Hematopoietic multipotent progenitor cell treated with erythropoietin and hydrocortisone succinate and interleukin-3 and kit ligand, for 6 days (in vitro differentiated cells): ENCODE data around the gene PER3.

Experiments used
- DNase-seq: peaks from one replicate; pipeline ENCODE4 v3.0.0-alpha.2; 2015

PER3 gene

DNA sequence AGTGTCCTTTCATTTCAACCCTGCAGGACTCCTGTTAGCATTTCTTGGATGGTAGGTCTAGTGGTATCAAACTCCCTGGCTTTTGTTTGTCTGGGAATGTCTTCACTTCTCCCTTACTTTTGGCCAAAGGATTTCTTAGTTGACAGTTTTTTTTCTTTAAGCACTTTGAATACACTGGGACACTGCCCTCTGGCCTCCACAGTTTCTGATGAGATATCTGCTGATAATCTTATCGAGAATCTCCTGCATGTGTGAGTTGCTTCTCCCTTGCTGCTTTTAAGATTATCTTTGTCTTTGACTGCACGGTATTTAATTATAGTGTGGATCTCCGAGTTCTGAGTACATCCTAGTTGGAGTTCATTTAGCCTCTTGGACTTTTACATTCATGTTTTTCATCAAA lies 55.4 kb downstream of the PER3 start:
- peak; percentile 32 for DNase-seq

DNA sequence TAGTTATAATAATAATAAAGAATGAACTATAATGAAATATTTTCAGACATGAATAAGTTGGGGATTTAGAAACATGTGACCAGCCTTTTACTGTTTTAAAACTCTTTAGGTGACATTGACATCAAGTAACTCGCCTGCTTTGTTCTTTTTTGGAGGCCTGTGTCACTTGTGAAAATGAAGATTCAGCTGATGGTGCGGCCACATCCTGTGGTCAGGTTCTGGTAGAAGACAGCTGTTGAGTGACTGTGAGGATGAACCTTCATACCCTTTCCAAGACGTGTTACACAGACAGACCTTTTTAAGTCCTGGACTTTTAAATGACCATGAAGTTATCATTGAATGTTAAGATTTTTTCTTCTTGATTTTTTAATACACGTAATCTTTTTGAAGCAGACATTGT lies 58.4 kb downstream of the PER3 start:
- peak; percentile 41 for DNase-seq

GRCh38 chr1:7845761-7846160 lies 61.7 kb downstream of the PER3 start:
- DNase-seq, result no peak

- no peak for DNase-seq
These were observed 62.6 kb downstream of the PER3 start for GRCh38 chr1:7846656-7847055.

- no peak for DNase-seq
These were observed 63.5 kb downstream of the PER3 start for GRCh38 chr1:7847599-7847998.

DNA sequence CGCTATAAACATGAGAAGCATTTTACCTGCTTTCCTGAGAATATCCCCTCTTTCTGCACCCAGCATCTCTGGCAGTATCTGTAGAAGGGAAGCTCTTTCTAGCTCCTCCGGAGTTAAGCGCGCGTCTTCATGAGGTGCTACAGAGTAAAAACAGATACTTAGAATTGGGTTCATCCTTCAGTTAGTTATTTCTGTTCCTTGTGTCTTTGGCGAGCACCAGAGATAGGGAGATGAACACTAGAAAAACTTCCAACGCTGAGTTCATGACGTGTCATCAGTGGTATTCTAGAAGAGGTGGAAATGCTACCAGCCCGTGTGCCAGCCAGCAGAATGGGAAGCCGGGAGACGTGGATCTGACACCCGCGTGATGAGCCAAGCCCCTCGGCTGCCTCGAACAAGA lies 66.7 kb downstream of the PER3 start:
- DNase-seq, result no peak

GRCh38 chr1:7852804-7853683 lies 69.0 kb downstream of the PER3 start, which contains the start of gene UTS2:
Gene UTS2 (minus strand): TSS chr1:7853065. CDS start chr1:7853003, 62 bp downstream.
- DNase-seq, result no peak

- no peak for DNase-seq
These were observed 69.6 kb downstream of the PER3 start for GRCh38 chr1:7853684-7854026.

DNA sequence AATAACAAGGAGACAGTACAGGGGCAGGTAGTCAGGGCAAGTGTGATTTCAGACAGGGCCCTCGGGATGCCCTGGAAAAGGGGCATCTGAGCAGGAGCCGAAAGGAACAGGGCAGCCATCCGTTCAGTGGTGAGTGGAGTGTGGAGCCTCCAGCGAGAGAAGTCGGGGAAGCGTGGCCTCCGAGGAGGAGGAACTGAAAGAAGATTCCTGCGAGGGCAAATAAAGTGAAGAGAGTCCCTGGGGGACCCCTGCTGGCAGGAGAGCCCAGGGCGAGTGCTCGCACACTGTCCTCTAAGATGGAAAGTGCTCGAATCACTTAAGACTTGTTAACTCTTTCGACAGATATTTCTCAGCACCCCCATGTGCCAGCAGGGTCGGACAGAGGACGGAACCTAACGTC lies 72.3 kb downstream of the PER3 start:
- DNase-seq, result peak; percentile 65

GRCh38 chr1:7857000-7857399 lies 72.9 kb downstream of the PER3 start:
- DNase-seq, result no peak

DNA sequence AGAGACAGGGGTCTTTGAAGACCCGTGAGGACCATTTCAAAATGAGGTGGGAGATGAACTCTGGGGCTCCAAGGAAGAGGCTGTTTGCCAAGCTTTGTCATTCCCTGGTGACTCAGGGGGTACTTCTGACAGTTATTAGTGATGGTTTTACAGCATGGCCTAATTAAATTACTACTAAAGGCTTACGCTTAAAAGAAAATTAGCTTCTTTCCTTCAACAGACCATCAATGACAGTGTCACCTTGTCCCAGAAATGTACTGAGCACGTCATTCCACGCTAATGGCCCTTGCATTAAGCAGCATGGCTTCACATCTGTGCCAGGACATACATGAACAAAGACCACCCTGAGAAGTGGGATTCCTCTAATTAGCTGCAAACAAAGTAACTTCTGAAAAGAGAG lies 73.9 kb downstream of the PER3 start:
- no peak for DNase-seq

DNA sequence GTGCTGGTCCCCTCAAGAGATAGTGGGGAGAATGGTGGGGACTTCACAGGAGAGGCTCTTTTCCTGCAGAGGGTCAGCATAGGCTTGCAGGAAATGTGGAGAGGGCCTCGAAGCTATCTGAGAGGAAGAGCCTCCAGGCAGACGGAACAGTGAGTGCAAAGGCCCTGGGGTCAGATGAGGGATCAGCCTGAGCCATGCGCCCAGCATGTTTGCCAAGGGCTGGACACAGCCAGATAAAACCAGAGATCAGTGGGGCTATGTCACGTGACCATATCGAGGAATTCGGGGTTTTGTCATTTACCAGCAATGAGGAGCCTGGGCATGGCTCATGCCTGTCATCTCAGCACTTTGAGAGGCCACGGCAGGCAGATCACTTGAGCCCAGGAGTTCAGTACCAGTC lies 75.3 kb downstream of the PER3 start:
- no peak for DNase-seq

DNA sequence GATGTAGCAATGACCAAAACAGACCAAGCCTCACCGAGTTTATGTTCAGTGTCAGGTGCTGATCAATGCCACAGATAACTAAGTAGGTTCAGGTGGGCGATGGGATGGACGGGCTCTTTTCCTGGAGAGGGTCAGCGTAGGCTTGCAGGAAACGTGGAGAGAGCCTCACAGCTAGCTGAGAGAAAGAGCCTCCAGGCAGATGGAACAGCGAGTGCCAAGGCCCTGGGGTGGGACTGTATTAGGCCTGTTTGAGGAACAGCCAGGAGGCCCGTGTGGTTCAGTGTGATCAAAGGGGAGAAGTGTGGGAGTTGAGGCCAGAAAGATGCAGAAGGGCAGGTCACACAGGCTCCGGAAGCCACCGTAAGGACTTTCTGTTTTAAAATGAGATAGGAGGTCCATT lies 76.0 kb downstream of the PER3 start:
- DNase-seq, result no peak

DNA sequence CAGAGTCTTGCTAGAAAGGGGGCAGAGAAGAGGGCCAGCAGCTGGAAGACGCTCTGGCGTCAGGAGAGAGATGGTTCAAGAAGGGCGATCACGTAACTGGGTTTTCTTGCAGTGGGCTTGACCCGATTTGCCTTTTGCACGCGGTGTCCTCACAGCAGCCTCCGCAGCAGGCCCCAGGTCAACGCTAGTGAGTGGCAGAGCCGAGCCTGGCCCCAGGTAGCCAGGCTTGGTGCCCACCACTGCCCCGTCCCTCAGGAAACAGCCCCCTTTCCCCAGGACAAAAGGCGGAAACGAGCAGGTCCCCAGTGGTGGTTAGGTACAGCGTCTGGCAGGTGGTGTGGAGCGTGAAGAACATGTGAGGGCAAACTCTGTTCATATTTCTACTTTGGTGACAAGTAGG lies 77.4 kb downstream of the PER3 start:
- no peak for DNase-seq

- no peak for DNase-seq
These were observed 78.3 kb downstream of the PER3 start for GRCh38 chr1:7862211-7863060.

- no peak for DNase-seq
These were observed 79.8 kb downstream of the PER3 start for GRCh38 chr1:7863756-7864328.

DNA sequence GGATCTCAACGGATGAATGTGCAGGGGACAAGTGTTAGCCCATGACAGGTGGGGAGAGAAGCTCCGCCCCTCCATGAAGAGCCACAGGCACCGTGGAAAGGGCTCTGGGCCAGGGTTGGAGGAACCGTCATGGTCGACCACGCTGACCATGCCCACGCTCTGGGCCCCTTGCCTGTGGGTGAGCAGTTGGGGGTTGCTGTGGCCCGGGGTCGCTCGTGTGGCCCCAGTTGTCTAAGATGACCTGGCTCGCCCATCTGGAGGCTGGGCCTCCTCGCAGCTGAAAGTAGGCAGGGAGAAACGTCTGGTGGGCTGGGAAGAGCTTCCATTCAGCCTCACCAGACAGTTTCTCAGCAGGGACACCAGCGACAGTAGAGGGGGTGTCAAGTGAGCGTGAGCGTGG lies 81.9 kb downstream of the PER3 start:
- no peak for DNase-seq

DNA sequence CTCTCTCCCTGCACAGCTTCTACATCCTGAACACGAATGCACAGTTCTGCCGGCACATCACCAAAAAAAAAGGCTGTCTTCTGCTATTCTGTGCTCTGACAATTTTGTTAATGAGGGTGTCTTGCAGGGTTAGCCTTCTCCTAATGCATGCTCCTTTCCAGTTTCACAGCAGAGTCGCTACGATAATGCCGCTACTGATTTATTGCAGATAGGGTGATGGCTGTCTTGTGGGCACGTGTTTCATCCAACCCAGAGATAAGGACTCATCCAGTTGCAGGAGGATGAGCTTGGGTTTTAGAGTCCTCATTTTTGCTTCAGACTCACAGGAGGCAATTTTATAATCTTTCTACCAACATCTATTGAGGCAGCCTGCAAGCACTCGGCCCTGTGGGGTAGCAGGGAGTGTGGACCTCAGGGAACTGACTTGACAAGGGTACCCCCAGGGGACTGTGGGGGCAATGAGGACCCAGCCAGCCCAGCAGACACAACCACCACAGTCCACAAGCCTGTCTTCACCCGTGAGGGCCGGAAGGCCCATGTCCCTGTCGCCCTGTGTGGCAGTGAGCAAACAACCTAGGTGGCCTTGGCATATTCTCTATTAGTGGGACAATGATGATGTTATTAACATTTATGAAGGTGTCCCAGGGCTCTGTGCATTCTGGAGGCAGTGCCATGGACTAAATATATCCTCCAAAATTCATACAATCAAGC lies 84.1 kb downstream of the PER3 start:
- DNase-seq, result peak; percentile 54

- DNase-seq, result no peak
These were observed 85.2 kb downstream of the PER3 start for GRCh38 chr1:7869136-7869920.

DNA sequence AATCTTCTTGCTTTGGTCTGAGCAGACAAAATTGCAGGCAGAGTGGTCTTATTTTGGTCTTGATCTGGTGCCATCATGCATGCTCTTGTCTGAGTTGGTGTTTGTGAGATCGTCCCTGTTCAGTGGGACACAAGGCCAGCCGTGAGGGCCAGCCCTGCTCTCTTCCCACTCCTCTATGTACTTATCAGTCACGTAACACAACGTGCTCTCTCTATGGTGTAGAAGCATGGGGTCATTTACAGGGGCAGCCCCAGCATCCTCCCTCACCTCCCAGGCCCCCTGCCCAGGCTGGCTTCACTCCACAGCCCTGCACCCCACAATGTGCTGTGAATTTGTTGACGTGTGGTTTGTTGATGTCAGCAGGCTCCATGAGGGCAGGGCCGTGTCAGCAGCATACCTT lies 87.0 kb downstream of the PER3 start:
- DNase-seq, result no peak

GRCh38 chr1:7873801-7874795 lies 90.0 kb downstream of the PER3 start:
- no peak for DNase-seq
